K562 (cell line): ENCODE data around the gene CCDC137. TPM values are rescaled to one million over a fixed set of nuclear protein-coding genes. Genes with fewer than 3 reads are reported as not detected.

Experiments
- ATAC-seq: fragments of 200-7000 bp; cut with Tn5 transposase; 3 replicates; pipeline ENCODE4 v1.9.1; 2020; ENCODE audit warnings: moderate library complexity
- BruUV-seq: library from RNA; stranded (reverse); fragments of 400-500 nt; replicated peaks from 2 replicates; lab custom pipeline; 2021; lab: Mats Ljungman, UMichigan
- CTCF ChIA-PET: fragments of 300-600 bp; formaldehyde crosslinking; extraction: SDS; loops from one replicate; lab custom pipeline; 2021; ENCODE audit warnings: low intra/inter-chr PET ratio; lab: Yijun Ruan, JAX
- POLR2A ChIA-PET: fragments of 300-600, 350-650 bp; sonication (Branson Sonifier 250); formaldehyde crosslinking; extraction: SDS; loops from one replicate; lab custom pipeline; 2021; ENCODE audit warnings: antibody characterized with exemption, inconsistent platforms; lab: Yijun Ruan, JAX
- DNase-seq, 4 experiments: peaks; one replicate each; pipeline versions ENCODE4 v3.0.0 to v3.0.0-alpha.2; 2011 to 2018; ENCODE audit warnings: low spot score in 3 of 4, mixed read lengths in 3 of 4; ENCODE audit errors: extremely low read depth in 1 of 4
- FAIRE-seq: peaks from 2 replicates; lab custom pipeline; 2011; peaks lifted over from hg19 to GRCh38; lab: Jason Lieb, UNC
- H2AFZ ChIP-seq: 2 replicates; pipeline ENCODE4 v1.6.0; 2011; ENCODE audit warnings: low read depth, low read length, control low read depth, inconsistent platforms
- H3K27ac ChIP-seq: fragments of 200-600 bp; 3 replicates; pipeline ENCODE4 v1.8.0; 2011; ENCODE audit warnings: low read depth, mild to moderate bottlenecking, control low read depth, inconsistent platforms, low read length, moderate library complexity, mixed read lengths; ENCODE audit errors: extremely low read depth
- H3K27me3 ChIP-seq, 2 experiments: fragments of 300-600 bp in 1 of 2; 2 replicates in 1 of 2; 3 replicates in 1 of 2; pipeline versions ENCODE4 v1.6.0 to v1.8.0; 2011; ENCODE audit warnings: inconsistent platforms in 2 of 2, low read length in 2 of 2, mild to moderate bottlenecking in 1 of 2, mixed read lengths in 1 of 2, moderate library complexity in 1 of 2; ENCODE audit not compliant: control insufficient read depth in 2 of 2, insufficient read depth in 2 of 2
- H3K36me3 ChIP-seq: fragments of 300-600 bp; 3 replicates; pipeline ENCODE4 v1.8.0; 2011; ENCODE audit warnings: mild to moderate bottlenecking, low read length, inconsistent platforms; ENCODE audit not compliant: control insufficient read depth, insufficient read depth
- H3K4me1 ChIP-seq, 2 experiments: fragments of 200-600 bp in 1 of 2; replicated peaks in 1 of 2; 2 replicates in 1 of 2; 3 replicates in 1 of 2; pipeline versions ENCODE4 v1.5.1 to v1.8.0; 2011; ENCODE audit warnings: inconsistent platforms in 2 of 2, low read length in 2 of 2, mild to moderate bottlenecking in 1 of 2, mixed read lengths in 1 of 2, moderate library complexity in 1 of 2; ENCODE audit not compliant: control insufficient read depth in 2 of 2, insufficient read depth in 2 of 2
- H3K4me2 ChIP-seq: 2 replicates; pipeline ENCODE4 v1.6.1; 2011; ENCODE audit warnings: low read length, control low read depth, inconsistent platforms, mixed read lengths; ENCODE audit not compliant: insufficient read depth
- H3K4me3 ChIP-seq: fragments of 200-600 bp; sonication (generic), shearing (Covaris generic); 2 replicates; pipeline ENCODE4 v1.5.1; 2016; ENCODE audit warnings: control low read depth, inconsistent platforms
- H3K79me2 ChIP-seq: fragments of 200-600 bp; 3 replicates; pipeline ENCODE4 v1.8.0; 2011; ENCODE audit warnings: low read length, inconsistent platforms; ENCODE audit not compliant: control insufficient read depth, insufficient read depth
- H3K9ac ChIP-seq, 2 experiments: 2 replicates each; pipeline versions ENCODE4 v1.6.0 to v1.6.1; 2011; ENCODE audit warnings: low read depth in 2 of 2, low read length in 2 of 2, control low read depth in 1 of 2, inconsistent platforms in 1 of 2, mild to moderate bottlenecking in 1 of 2, mixed read lengths in 1 of 2; ENCODE audit not compliant: insufficient read depth in 1 of 2
- H3K9me1 ChIP-seq: one replicate; pipeline ENCODE4 v1.6.0; 2011; ENCODE audit warnings: inconsistent platforms, mild to moderate bottlenecking, low read length, moderate library complexity; ENCODE audit not compliant: control insufficient read depth, insufficient read depth
- H3K9me3 ChIP-seq: replicated peaks from 2 replicates; pipeline ENCODE4 v1.5.1; 2011; ENCODE audit warnings: low read depth, low read length, inconsistent platforms; ENCODE audit not compliant: control insufficient read depth, insufficient read depth
- H4K20me1 ChIP-seq: replicated peaks from 2 replicates; pipeline ENCODE4 v1.6.1; 2011; ENCODE audit warnings: low read length, inconsistent platforms, mixed read lengths; ENCODE audit not compliant: control insufficient read depth, insufficient read depth
- DMBX1 ChIP-seq: fragments of 250-450 bp; sonication (Bioruptor Pico); IDR thresholded peaks from 2 replicates; pipeline ENCODE4 v1.8.0; 2022; ENCODE audit warnings: inconsistent platforms, mild to moderate bottlenecking, moderate library complexity, borderline replicate concordance
- FOXA3 ChIP-seq, 2 experiments: fragments of 450-650 bp in 1 of 2; sonication (generic) in 1 of 2; formaldehyde crosslinking; IDR thresholded peaks in 1 of 2; conservative IDR thresholded peaks in 1 of 2; 2 replicates each; pipeline versions ENCODE4 v1.4.0 to v1.8.0; 2020 to 2022; ENCODE audit warnings: mild to moderate bottlenecking in 2 of 2, missing genetic modification reagents in 1 of 2
- GABPB2 ChIP-seq: fragments of 250-450 bp; sonication (Bioruptor Pico); conservative IDR thresholded peaks from 2 replicates; pipeline ENCODE4 v1.5.1; 2021; ENCODE audit warnings: mild to moderate bottlenecking
- HOXB6 ChIP-seq: fragments of 250-450 bp; sonication (Bioruptor Pico); IDR thresholded peaks from 2 replicates; pipeline ENCODE4 v1.5.1; 2022; ENCODE audit warnings: mild to moderate bottlenecking, borderline replicate concordance
- PHB2 ChIP-seq: fragments of 450-650 bp; IDR thresholded peaks from 2 replicates; pipeline ENCODE4 v1.6.1; 2017; ENCODE audit warnings: low read depth
- PTBP1 ChIP-seq: fragments of 200-400 bp; formaldehyde crosslinking; IDR thresholded peaks from 2 replicates; pipeline ENCODE4 v1.6.1; 2017; ENCODE audit warnings: low read depth, low read length
- RBM22 ChIP-seq: fragments of 200-400 bp; formaldehyde crosslinking; IDR thresholded peaks from 2 replicates; pipeline ENCODE4 v1.6.1; 2018; ENCODE audit warnings: low read length, low read depth; ENCODE audit not compliant: poor library complexity, severe bottlenecking
- SUPT5H ChIP-seq: fragments of 450-650 bp; IDR thresholded peaks from 2 replicates; pipeline ENCODE4 v1.6.1; 2016
- ZBED1 ChIP-seq: IDR thresholded peaks from 2 replicates; pipeline ENCODE4 v1.6.1; 2014
- ZC3H4 ChIP-seq: sonication (generic); formaldehyde crosslinking; IDR thresholded peaks from 2 replicates; pipeline ENCODE4 v1.9.0; 2021; ENCODE audit warnings: missing genetic modification reagents, borderline replicate concordance
- ZNF507 ChIP-seq: conservative IDR thresholded peaks from 2 replicates; pipeline ENCODE4 v1.6.1; 2017; ENCODE audit warnings: missing genetic modification characterization, missing compliant biosample characterization
- ZNF586 ChIP-seq: fragments of 450-650 bp; formaldehyde crosslinking; conservative IDR thresholded peaks from 2 replicates; pipeline ENCODE4 v1.4.0; 2020; ENCODE audit warnings: mild to moderate bottlenecking, moderate library complexity
- WGBS: fragments of 100-300 bp; shearing (Covaris generic); methylation state at CpG from one replicate; pipeline ENCODE4 v1.1.6; 2016; ENCODE audit warnings: low coverage, mixed read lengths; ENCODE audit not compliant: insufficient coverage; ENCODE audit errors: missing lambda C conversion rate; 5-methylcytosine and 5-hydroxymethylcytosine counted together
- in situ Hi-C: fragments of 300-500 bp; cut with MboI; formaldehyde crosslinking; loops from 4 replicates; pipeline ENCODE4 v1.15.0; 2018; ENCODE audit warnings: inconsistent platforms, mixed read lengths
- intact Hi-C: fragments of 100-400 bp; cut with micrococcal nuclease; formaldehyde crosslinking; loops from 2 replicates; pipeline ENCODE4 v1.14.2; 2022
- polyA plus RNA-seq, 8 experiments: library from polyadenylated mRNA; depleted of rRNA in 4 of 8; stranded (reverse) in 5 of 8; unstranded in 3 of 8; fragments of >200 nt; fragmentation: Nextera tagmentation in 2 of 8; fragmentation: Illumina TruSeq in 1 of 8; extraction: Ambion mirVana in 2 of 8; extraction: Trizol in 1 of 8; gene quantifications; 2 replicates each; pipeline versions ENCODE4 v1.2.1 to v1.2.3, GENCODE V29; 2011 to 2014; ENCODE audit warnings: inconsistent platforms in 1 of 8, missing spikeins in 1 of 8
- total RNA-seq, 7 experiments: library from RNA; depleted of rRNA in 6 of 7; stranded (reverse); fragments of >200 nt in 6 of 7; fragmentation: Illumina TruSeq in 2 of 7; extraction: Trizol in 2 of 7; gene quantifications; 2 replicates each; pipeline versions ENCODE4 v1.2.1 to v1.2.3, GENCODE V29; 2011 to 2021; ENCODE audit warnings: low replicate concordance in 1 of 7
- TF ChIP-seq, protein P1 (sequence below), 2 experiments: fragments of 450-650 bp in 1 of 2; sonication (generic) in 1 of 2; formaldehyde crosslinking in 1 of 2; IDR thresholded peaks in 1 of 2; conservative IDR thresholded peaks in 1 of 2; 2 replicates each; pipeline versions ENCODE4 v1.6.1 to v1.8.1; 2016 to 2023; ENCODE audit warnings: mild to moderate bottlenecking in 2 of 2, moderate library complexity in 2 of 2, inconsistent platforms in 1 of 2, missing genetic modification reagents in 1 of 2
- TF ChIP-seq, protein P2 (sequence below): fragments of 250-450 bp; sonication (Bioruptor Pico); IDR thresholded peaks from 2 replicates; pipeline ENCODE4 v1.4.0; 2020; ENCODE audit warnings: mild to moderate bottlenecking
- TF ChIP-seq, protein P3 (sequence below): fragments of 450-650 bp; IDR thresholded peaks from one replicate; pipeline ENCODE4 v1.6.1; 2018; ENCODE audit warnings: mild to moderate bottlenecking, moderate library complexity; ENCODE audit not compliant: partially characterized antibody
- TF ChIP-seq, protein P4 (sequence below): sonication (generic); formaldehyde crosslinking; IDR thresholded peaks from 2 replicates; pipeline ENCODE4 v1.8.0; 2022; ENCODE audit warnings: missing genetic modification reagents, mild to moderate bottlenecking, moderate library complexity, borderline replicate concordance

CCDC137 gene
- total and polyA plus RNA-seq, 9 of the 15 experiments (the other 6 are each of a cell fraction or from before 2014, with no cell fraction given) = 2.3 to 68.1 (median 38.3) TPM

DNA sequence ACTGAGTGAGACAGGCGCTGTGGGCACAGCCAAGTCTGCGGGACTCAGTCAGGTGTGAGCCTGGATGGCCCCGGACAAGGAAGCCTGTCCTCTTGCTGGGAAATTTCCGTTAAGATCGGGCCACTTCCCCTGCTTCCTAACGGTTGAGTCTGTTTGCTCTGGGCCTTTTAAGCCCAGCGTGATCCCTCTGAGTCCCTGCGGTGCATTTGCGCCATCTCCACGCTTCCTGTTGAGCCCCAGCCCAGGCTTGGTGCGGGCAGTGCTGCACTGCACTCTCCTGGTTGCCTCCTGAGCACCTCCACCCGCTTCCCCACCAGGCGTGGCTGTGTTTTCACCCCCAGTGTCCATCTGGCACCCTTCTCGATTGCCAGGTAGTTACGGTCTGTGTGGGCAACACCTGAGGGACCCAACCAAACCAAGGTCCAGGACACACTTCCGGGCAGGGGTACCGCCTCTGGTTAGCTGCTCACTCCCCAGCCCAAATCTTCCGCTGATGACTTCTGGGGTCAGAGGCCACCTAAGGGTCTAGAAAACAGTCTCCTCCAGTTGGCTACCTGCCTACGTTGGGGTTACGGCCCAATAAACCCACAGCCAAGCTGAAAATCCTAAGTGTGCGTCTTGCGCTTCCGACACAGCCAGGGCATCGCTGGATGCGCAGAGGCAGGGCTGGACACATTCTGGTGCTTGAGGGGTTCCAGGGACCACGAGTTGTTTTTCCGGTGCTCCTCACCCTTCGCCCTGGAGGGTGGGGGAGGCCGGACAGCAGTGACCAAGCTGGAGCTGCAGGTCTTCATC lies 44.2 kb downstream of the CCDC137 start:
- ChIA-PET POLR2A (interaction anchor here (0.6 to 5.2 kb wide), 5 partner anchors 7 to 406 kb away, joined by 3 to 59 read pairs (median 3); partner anchors contain the start of gene MRPL12), CTCF (no interaction called here)
- BruUV-seq = no TSS peak
- TF ChIP-seq GABPB2 (CRISPR knock-in tag) = no peak
- TF ChIP-seq DMBX1 (CRISPR knock-in tag) = no peak
- 0 out of 2 replicates have a peak, but pooled peaks have one; percentile 28 for TF ChIP-seq SUPT5H
- TF ChIP-seq, protein P1, sequence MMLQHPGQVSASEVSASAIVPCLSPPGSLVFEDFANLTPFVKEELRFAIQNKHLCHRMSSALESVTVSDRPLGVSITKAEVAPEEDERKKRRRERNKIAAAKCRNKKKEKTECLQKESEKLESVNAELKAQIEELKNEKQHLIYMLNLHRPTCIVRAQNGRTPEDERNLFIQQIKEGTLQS (IDR thresholded peaks at IDR 0.05) = no peak
- TF ChIP-seq, protein P1 (CRISPR knock-in tag; conservative IDR thresholded peaks at IDR 0.05) = no peak
- peak; percentile 40 for TF ChIP-seq RBM22
- no peak for TF ChIP-seq PHB2
- TF ChIP-seq, protein P2, sequence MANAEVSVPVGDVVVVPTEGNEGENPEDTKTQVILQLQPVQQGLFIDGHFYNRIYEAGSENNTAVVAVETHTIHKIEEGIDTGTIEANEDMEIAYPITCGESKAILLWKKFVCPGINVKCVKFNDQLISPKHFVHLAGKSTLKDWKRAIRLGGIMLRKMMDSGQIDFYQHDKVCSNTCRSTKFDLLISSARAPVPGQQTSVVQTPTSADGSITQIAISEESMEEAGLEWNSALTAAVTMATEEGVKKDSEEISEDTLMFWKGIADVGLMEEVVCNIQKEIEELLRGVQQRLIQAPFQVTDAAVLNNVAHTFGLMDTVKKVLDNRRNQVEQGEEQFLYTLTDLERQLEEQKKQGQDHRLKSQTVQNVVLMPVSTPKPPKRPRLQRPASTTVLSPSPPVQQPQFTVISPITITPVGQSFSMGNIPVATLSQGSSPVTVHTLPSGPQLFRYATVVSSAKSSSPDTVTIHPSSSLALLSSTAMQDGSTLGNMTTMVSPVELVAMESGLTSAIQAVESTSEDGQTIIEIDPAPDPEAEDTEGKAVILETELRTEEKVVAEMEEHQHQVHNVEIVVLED (CRISPR knock-in tag) = no peak
- TF ChIP-seq ZC3H4 (CRISPR knock-in tag) = no peak
- 0 out of 4 replicates have a peak, but pooled peaks of 1 of the 2 experiments have one; percentile 20 for TF ChIP-seq FOXA3 (CRISPR knock-in tag; conservative IDR thresholded peaks at IDR 0.05 in 1 of 2, IDR thresholded peaks at IDR 0.05 in 1 of 2)
- TF ChIP-seq ZBED1 = peak; percentile 46; the same call in 1 of the 2 replicates
- TF ChIP-seq, protein P3, sequence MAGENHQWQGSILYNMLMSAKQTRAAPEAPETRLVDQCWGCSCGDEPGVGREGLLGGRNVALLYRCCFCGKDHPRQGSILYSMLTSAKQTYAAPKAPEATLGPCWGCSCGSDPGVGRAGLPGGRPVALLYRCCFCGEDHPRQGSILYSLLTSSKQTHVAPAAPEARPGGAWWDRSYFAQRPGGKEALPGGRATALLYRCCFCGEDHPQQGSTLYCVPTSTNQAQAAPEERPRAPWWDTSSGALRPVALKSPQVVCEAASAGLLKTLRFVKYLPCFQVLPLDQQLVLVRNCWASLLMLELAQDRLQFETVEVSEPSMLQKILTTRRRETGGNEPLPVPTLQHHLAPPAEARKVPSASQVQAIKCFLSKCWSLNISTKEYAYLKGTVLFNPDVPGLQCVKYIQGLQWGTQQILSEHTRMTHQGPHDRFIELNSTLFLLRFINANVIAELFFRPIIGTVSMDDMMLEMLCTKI = no peak
- 0 out of 2 replicates have a peak, but pooled peaks have one; percentile 13 for TF ChIP-seq PTBP1
- no peak for TF ChIP-seq HOXB6 (CRISPR knock-in tag)
- TF ChIP-seq, protein P4, sequence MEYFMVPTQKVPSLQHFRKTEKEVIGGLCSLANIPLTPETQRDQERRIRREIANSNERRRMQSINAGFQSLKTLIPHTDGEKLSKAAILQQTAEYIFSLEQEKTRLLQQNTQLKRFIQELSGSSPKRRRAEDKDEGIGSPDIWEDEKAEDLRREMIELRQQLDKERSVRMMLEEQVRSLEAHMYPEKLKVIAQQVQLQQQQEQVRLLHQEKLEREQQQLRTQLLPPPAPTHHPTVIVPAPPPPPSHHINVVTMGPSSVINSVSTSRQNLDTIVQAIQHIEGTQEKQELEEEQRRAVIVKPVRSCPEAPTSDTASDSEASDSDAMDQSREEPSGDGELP (CRISPR knock-in tag) = 0 out of 2 replicates have a peak, but pooled peaks have one; percentile 5
- TF ChIP-seq ZNF507 (tag) = no peak
- TF ChIP-seq ZNF586 (CRISPR knock-in tag) = no peak

More for the DNA sequence above, 44.2 kb downstream of the CCDC137 start:
- FAIRE-seq = no peak
- in situ Hi-C loops (no loop called here), intact Hi-C loops (no loop called here)
- Histone ChIP-seq H3K4me1 (peaks cover 23 to 84% of the 10 kb centered on the region in 2 experiments), H3K4me3 (no peak overlapping the region), H3K9me3 (no peaks in the 10 kb centered on the region), H3K27me3 (no peaks in the 10 kb centered on the region), H3K9ac (peak overlapping the region; percentile 80 to 81; a peak in 3 of 4 replicates), H3K79me2 (peaks cover 46% of the 10 kb centered on the region), H3K9me1 (peaks cover 2% of the 10 kb centered on the region), H3K36me3 (peaks cover 55% of the 10 kb centered on the region; the same call in 2 of the 3 replicates), H3K4me2 (peak overlapping the region; percentile 17; the same call in 1 of the 2 replicates), H4K20me1 (peaks cover 15% of the 10 kb centered on the region), H2AFZ (no peak overlapping the region), H3K27ac (peak overlapping the region; percentile 88)
- ATAC-seq = no peak
- WGBS = 58% methylated on average over 26 of the region's 29 CpGs
- no peak for DNase-seq
